Cardiac fibroblast (primary cell): ENCODE data around the gene RCAN2.

Experiments
- DNase-seq, 2 donors: peaks; one replicate each; pipeline versions ENCODE4 v3.0.0 to v3.0.0-alpha.2; 2010; ENCODE audit warnings: low read depth in 2 of 2
- H3K4me3 ChIP-seq, 2 donors: replicated peaks in 1 of 2; 1 replicate in 1 of 2; 2 replicates in 1 of 2; pipeline ENCODE4 v1.5.1; 2011; ENCODE audit warnings: low read depth in 2 of 2, low read length in 2 of 2, mild to moderate bottlenecking in 2 of 2, moderate library complexity in 1 of 2
- TF ChIP-seq, protein P1 (sequence below): IDR thresholded peaks from one replicate; pipeline ENCODE4 v1.5.1; 2011; ENCODE audit warnings: low read depth, mild to moderate bottlenecking, low read length, inconsistent platforms

The RCAN2 gene

DNA sequence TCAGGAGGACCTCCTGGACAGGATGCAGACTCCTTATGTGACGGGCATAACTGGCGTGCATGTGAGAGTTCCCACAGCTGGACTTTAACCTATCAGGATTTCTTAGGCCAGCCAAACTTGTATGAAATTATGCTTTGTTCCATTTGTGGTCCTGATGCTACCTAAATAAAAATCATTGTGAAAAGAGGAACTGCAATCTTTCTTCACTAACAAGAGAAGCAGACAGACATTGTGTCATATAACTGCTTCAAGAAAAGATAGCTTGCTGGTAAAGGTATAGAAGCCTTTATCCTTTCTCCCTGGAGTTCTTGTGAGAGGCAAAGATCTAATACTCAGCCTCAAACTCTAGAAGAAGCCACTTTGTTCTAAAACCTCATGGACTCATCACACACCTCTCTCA, 233.0 kb downstream of the RCAN2 start:
- no peak overlapping the region for H3K4me3 ChIP-seq
- no peak for DNase-seq
- TF ChIP-seq, protein P1, sequence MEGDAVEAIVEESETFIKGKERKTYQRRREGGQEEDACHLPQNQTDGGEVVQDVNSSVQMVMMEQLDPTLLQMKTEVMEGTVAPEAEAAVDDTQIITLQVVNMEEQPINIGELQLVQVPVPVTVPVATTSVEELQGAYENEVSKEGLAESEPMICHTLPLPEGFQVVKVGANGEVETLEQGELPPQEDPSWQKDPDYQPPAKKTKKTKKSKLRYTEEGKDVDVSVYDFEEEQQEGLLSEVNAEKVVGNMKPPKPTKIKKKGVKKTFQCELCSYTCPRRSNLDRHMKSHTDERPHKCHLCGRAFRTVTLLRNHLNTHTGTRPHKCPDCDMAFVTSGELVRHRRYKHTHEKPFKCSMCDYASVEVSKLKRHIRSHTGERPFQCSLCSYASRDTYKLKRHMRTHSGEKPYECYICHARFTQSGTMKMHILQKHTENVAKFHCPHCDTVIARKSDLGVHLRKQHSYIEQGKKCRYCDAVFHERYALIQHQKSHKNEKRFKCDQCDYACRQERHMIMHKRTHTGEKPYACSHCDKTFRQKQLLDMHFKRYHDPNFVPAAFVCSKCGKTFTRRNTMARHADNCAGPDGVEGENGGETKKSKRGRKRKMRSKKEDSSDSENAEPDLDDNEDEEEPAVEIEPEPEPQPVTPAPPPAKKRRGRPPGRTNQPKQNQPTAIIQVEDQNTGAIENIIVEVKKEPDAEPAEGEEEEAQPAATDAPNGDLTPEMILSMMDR: no peak

DNA sequence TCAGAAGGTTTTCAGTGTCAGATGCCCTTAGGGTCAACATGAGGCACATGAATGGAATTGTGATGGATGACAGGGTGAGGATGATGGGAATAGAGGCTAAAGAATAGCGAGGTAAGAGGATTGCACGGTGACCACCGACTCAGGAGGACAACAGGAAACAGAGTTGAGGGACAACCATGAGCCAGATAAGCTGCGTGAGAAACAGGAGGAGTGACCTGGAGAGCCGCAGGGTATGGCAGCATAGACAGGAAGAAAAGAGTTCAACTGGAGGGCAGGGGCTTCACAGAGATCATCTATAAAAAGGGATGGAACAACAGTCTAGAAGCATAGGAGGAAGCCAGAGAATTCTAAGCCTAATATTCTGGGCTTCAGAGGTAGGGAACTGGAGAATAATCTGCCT, 235.7 kb downstream of the RCAN2 start:
- TF ChIP-seq, protein P1: no peak
- no peak for DNase-seq
- no peak overlapping the region for H3K4me3 ChIP-seq

DNA sequence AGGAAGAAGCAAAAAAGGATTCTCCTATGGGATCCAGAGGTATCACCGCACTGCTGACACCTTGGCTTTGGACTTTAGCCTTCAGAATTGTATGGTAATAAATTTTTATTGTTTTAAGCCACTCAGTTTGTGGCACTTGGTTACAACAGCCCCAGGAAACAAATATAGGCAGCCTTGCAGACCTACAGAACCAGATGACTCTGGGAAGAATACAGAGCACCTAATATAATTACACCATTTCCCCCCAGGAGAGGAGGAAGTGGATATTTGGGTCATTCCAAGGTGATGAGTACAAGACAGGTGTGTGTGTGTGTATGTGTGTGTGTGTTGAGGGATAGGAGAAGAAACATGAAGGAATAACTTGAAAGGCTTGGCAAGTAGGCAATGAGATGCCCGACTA, 236.3 kb downstream of the RCAN2 start:
- no peak overlapping the region for H3K4me3 ChIP-seq
- no peak for DNase-seq
- TF ChIP-seq, protein P1: no peak

DNA sequence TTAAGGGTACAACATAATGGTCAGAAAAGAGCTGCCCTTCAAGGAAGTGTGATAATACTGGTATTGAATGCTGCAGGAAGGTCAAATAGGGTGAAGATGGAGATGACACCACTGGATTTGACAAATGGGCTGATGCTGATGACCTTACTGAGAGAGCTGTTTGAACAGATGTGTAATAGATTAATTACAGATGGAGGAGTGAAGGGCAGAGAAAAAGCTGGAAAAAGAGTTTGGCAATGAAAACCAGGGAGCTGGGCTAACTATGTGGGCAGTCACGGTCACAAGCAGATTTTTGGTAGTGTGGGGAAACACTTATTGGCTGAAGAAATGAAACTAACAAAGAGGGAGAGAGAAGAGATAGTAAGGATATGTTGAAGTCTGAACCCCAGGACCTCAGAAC, 236.9 kb downstream of the RCAN2 start:
- H3K4me3 ChIP-seq: no peak overlapping the region
- DNase-seq: no peak
- TF ChIP-seq, protein P1: no peak

DNA sequence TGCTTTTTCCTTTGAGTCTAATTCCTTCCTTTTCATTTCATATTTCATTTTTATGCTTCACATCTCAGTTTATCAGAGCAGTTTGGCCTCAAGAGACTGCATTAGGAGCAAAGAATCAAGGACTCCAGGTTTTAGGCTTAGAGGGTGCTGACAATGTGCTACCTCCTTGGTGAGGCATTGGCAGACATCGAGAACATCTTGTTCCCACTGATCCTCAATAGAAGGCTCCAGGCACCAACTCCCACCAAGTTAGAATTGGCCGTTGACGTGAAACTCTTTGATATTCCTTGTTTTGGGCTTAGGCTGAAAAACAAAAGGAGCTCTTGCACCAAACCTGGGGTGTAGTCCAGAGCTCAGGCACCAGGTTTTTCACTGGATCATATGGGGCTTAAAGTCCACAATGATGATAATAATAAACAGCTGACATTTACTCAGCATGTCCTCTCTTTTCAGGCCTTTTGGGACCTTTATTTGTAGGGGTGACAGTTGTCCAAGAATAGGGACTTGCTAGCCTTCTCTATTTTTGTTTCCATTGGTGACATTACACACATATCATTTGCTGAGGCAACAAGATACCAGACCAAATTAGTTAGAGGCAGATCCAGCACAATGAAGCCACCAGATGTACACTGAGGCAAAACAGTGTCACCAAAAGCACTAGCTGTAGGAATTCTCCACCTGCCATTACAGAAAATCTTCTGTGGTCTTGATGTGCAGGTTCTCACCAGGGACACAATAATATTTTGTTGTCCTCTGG, 239.5 kb downstream of the RCAN2 start:
- TF ChIP-seq, protein P1: no peak
- no peak overlapping the region for H3K4me3 ChIP-seq
- no peak for DNase-seq

DNA sequence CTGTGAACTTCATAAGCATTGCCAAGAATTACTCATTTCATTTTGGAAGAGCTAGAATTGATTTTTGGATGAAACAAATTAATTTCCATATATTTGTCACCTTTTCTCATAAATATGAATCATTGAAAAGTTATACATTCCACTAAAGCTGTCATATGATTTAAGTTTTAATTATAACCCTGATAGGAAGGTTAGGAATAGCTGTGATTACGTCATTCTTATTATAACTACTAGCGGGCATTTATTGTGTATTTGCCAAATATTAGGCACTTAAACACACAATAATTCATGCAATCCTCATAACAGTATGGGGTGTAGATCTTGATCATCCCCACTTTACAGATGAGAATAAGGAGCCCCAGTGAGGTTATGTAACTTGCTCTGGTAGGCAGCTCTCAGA, 243.1 kb downstream of the RCAN2 start:
- TF ChIP-seq, protein P1: no peak
- no peak for DNase-seq

DNA sequence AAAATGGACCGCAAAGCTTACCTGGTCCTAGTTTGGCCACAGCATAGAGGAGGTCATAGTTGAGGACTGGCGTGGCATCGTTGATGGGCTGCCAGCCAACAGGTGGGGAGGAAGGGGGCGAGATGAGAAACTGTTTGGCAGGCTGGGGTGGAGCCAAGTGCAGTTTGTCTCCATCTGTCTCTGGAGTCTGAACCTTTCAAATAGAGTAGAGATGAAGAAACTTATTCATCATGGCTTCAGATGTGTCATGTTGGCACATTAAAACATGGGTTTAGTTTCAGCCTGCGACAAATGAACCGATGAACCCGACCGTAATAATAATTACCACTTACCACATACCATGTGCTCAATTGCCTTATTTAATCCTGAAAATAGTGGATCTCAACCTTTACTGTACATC, 244.5 kb downstream of the RCAN2 start:
- TF ChIP-seq, protein P1: no peak
- H3K4me3 ChIP-seq: no peak overlapping the region
- DNase-seq: no peak

More for the DNA sequence above, 243.1 kb downstream of the RCAN2 start:
- no peak overlapping the region for H3K4me3 ChIP-seq
